Activated naive CD8-positive, alpha-beta T cell treated with anti-CD3 and anti-CD28 coated beads, Interleukin-2, amount 10 ng/mL, durations not matched to agents 7 days and 5 days (primary cell): Measurements from ENCODE around the gene RPL38. TPM values are rescaled to one million over a fixed set of nuclear protein-coding genes. Genes with fewer than 3 reads are reported as not detected.
"Not testable (repeated sequence)": the region's sequence is repeated elsewhere in the genome, so short reads cannot be mapped to it uniquely, and the experiment has no call there.

Source experiments
- ATAC-seq: fragments of 150-1000 bp; cut with Tn5 transposase; one replicate; pipeline ENCODE4 v1.10.0; 2021; ENCODE audit warnings: low read depth, moderate library complexity
- POLR2A ChIA-PET: fragments of 350-600 bp; sonication (Branson Sonifier 250); formaldehyde crosslinking; loops from one replicate; lab custom pipeline; 2021; ENCODE audit warnings: antibody characterized with exemption; lab: Charles Lee
- DNase-seq: peaks from one replicate; pipeline ENCODE4 v3.0.0; 2021
- H3K27ac Mint-ChIP-seq: one replicate; pipeline ENCODE4 v1.8.0; 2022; ENCODE audit warnings: mild to moderate bottlenecking, mixed read lengths
- H3K27me3 Mint-ChIP-seq: one replicate; pipeline ENCODE4 v1.8.0; 2022; ENCODE audit warnings: mild to moderate bottlenecking, moderate library complexity, mixed read lengths
- H3K36me3 Mint-ChIP-seq: one replicate; pipeline ENCODE4 v1.8.0; 2021; ENCODE audit warnings: mild to moderate bottlenecking, mixed read lengths
- H3K4me1 Mint-ChIP-seq: one replicate; pipeline ENCODE4 v1.8.0; 2021; ENCODE audit warnings: mixed read lengths
- H3K4me3 Mint-ChIP-seq: one replicate; pipeline ENCODE4 v1.8.0; 2022; ENCODE audit warnings: mild to moderate bottlenecking, moderate library complexity, mixed read lengths
- H3K9me3 Mint-ChIP-seq: one replicate; pipeline ENCODE4 v1.8.0; 2021; ENCODE audit warnings: mixed read lengths
- total RNA-seq, 2 experiments: library from RNA; stranded (reverse); gene quantifications; one replicate each; pipeline ENCODE4 v1.2.3, GENCODE V29; 2021

Gene RPL38
- total RNA-seq, 2 experiments from 2014 or later: 1,138 to 1,179 TPM

- Mint-ChIP-seq H3K36me3 (no peaks in the 10 kb centered on the region), H3K4me3 (no peak overlapping the region), H3K9me3 (no peaks in the 10 kb centered on the region), H3K4me1 (no peaks in the 10 kb centered on the region), H3K27ac (no peak overlapping the region), H3K27me3 (peaks cover 38% of the 10 kb centered on the region)
- ATAC-seq (no peak), DNase-seq (no peak)
- POLR2A ChIA-PET: no interaction called here
Measured at GRCh38 chr17:74170924-74171323, 32.6 kb upstream of the RPL38 start.

DNA sequence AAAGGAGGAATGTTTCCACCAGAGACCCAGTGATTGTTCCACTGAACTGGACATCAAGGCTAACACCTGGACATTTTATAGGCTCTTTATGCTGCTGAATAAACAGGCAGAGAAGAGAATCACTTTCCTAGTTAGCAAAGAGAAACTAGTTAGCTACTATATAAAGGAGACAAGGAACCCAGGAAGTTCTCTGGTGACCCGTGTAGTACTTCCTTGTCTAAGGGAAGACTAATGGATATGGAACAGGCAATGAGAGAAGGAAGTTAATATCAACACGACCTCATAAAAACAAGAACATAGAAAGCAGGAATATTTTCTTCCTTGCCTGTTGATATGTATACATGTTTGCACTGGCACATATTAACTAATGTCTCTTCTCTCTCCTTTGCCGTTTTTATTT is 30.8 kb upstream of the RPL38 start:
- Mint-ChIP-seq H3K4me3 (no peak overlapping the region), H3K27me3 (peaks cover 36% of the 10 kb centered on the region), H3K27ac (no peak overlapping the region), H3K9me3 (no peaks in the 10 kb centered on the region), H3K36me3 (no peaks in the 10 kb centered on the region), H3K4me1 (no peaks in the 10 kb centered on the region)
- POLR2A ChIA-PET: no interaction called here
- no peak for ATAC-seq
- DNase-seq: no peak

- peak; percentile 55 for DNase-seq
- peak; percentile 66 for ATAC-seq
- Mint-ChIP-seq H3K27me3 (peaks cover 26% of the 10 kb centered on the region), H3K4me1 (no peaks in the 10 kb centered on the region), H3K36me3 (no peaks in the 10 kb centered on the region), H3K4me3 (no peak overlapping the region), H3K27ac (no peak overlapping the region), H3K9me3 (no peaks in the 10 kb centered on the region)
- POLR2A ChIA-PET: no interaction called here
Measured at GRCh38 chr17:74176546-74177001, 26.9 kb upstream of the RPL38 start.

GRCh38 chr17:74177018-74177450 is 26.4 kb upstream of the RPL38 start:
- Mint-ChIP-seq H3K27ac (no peak overlapping the region), H3K36me3 (no peaks in the 10 kb centered on the region), H3K27me3 (peaks cover 29% of the 10 kb centered on the region), H3K9me3 (no peaks in the 10 kb centered on the region), H3K4me3 (no peak overlapping the region), H3K4me1 (no peaks in the 10 kb centered on the region)
- ATAC-seq (no peak), DNase-seq (no peak)
- POLR2A ChIA-PET: no interaction called here

GRCh38 chr17:74179576-74179975 is 23.9 kb upstream of the RPL38 start:
- no peak for ATAC-seq
- peaks cover 17% of the 10 kb centered on the region for H3K27me3 Mint-ChIP-seq
- DNase-seq: no peak
- H3K4me3 Mint-ChIP-seq: no peak overlapping the region
- H3K4me1 Mint-ChIP-seq: no peaks in the 10 kb centered on the region
- no peaks in the 10 kb centered on the region for H3K9me3 Mint-ChIP-seq
- no peak overlapping the region for H3K27ac Mint-ChIP-seq
- POLR2A ChIA-PET: no interaction called here
- no peaks in the 10 kb centered on the region for H3K36me3 Mint-ChIP-seq

GRCh38 chr17:74180336-74180735 is 23.1 kb upstream of the RPL38 start:
- no peaks in the 10 kb centered on the region for H3K9me3 Mint-ChIP-seq
- no peaks in the 10 kb centered on the region for H3K36me3 Mint-ChIP-seq
- H3K4me3 Mint-ChIP-seq: no peak overlapping the region
- H3K4me1 Mint-ChIP-seq: no peaks in the 10 kb centered on the region
- peaks cover 10% of the 10 kb centered on the region for H3K27me3 Mint-ChIP-seq
- ATAC-seq (no peak), DNase-seq (peak; percentile 19)
- no peak overlapping the region for H3K27ac Mint-ChIP-seq
- POLR2A ChIA-PET: no interaction called here

DNA sequence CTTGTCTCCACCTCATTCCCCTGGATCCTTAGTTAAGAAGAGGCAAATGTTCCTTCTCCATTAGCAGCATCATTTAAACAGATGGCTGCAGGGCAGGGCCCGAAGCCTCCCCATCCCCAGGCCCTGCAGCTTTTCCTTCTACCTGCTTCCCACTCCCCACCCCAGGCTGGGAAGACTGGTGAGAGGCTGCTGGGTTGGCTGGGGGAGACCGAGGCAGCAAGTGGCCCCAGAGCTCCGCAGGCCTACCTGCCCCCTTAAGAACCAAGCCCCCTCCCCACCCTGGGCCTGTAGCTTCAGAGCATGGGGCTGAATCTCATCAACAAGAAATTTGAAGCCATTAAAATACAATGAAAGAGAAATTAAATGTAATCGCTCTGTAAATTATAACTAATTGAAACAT is 22.1 kb upstream of the RPL38 start:
- DNase-seq: no peak
- POLR2A ChIA-PET: no interaction called here
- no peaks in the 10 kb centered on the region for H3K36me3 Mint-ChIP-seq
- H3K27ac Mint-ChIP-seq: no peak overlapping the region
- no peaks in the 10 kb centered on the region for H3K9me3 Mint-ChIP-seq
- peaks cover 10% of the 10 kb centered on the region for H3K27me3 Mint-ChIP-seq
- no peaks in the 10 kb centered on the region for H3K4me1 Mint-ChIP-seq
- no peak overlapping the region for H3K4me3 Mint-ChIP-seq
- no peak for ATAC-seq

DNA sequence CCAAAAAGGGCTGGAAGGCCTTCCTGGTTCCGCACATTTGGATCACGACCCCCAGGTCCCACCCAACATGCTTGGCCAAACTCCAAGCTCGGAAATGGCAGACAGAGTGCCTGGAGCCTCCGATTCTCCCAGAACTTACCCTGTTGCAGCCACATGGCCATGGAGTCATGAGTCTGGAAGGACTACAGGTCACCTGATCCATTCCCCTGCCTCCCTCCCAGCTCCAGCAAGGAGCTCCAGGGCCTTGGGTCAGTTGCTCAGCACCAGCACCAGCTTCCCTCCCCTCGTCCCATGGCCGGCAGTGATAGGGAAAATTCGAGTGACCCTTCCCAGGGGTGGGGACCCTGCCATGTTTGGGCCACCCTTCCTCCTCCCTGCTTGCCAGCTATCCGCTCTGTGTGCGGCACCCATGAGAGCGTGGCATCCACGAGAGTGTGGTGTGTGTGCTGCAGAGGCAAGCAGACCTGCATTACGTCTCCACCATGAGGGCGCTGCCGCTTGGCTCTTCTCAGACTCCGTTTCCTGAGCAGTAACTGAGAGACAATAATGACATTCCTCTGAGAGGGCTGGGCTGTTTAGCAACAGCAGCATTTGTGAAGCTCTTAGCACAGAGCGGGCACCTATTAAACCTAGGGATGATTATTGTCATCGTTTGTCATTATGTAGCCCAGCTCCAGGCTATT is 21.3 kb upstream of the RPL38 start:
- POLR2A ChIA-PET: no interaction called here
- no peak for ATAC-seq
- no peak overlapping the region for H3K27ac Mint-ChIP-seq

GRCh38 chr17:74183411-74183810 is 20.1 kb upstream of the RPL38 start:
- ATAC-seq: no peak
- POLR2A ChIA-PET: no interaction called here

More for the DNA sequence above, 21.3 kb upstream of the RPL38 start:
- Mint-ChIP-seq H3K4me1 (no peaks in the 10 kb centered on the region), H3K9me3 (no peaks in the 10 kb centered on the region), H3K36me3 (no peaks in the 10 kb centered on the region), H3K27me3 (peaks cover 4% of the 10 kb centered on the region), H3K4me3 (no peak overlapping the region)
- no peak for DNase-seq

DNA sequence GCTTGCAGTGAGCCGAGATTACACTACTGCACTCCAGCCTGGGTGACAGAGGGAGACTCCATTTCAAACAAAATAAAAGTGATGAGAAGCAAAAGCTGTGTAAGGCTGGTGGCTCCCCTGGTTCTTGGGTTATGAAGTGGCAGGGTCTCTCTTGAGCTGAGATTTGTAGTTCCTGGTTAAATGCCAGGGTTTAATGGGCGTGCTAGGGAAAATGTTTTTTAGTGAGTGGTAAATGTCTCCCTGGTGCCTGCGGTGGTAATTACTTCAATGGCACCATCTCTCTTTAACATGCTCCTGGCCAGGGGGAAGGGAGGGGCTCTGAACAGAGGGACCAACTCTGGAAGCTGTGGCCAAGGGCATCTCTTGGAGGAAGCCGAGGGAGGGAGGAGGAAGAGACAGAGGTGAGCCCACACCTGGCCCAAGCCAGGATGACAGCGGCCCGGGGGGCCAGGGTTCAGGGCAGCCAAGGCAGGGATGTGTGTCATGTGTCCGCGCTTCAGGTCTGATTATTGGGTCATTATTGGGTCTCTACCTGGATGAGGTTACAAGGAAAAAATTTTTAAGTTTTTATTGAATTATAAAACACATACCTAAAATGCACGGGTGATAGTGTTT is 17.8 kb upstream of the RPL38 start:
- no peaks in the 10 kb centered on the region for H3K36me3 Mint-ChIP-seq
- POLR2A ChIA-PET: no interaction called here

More at GRCh38 chr17:74183411-74183810, 20.1 kb upstream of the RPL38 start:
- Mint-ChIP-seq H3K9me3 (no peaks in the 10 kb centered on the region), H3K27me3 (peaks cover 4% of the 10 kb centered on the region), H3K36me3 (no peaks in the 10 kb centered on the region), H3K4me1 (no peaks in the 10 kb centered on the region), H3K27ac (no peak overlapping the region), H3K4me3 (no peak overlapping the region)
- DNase-seq: no peak

DNA sequence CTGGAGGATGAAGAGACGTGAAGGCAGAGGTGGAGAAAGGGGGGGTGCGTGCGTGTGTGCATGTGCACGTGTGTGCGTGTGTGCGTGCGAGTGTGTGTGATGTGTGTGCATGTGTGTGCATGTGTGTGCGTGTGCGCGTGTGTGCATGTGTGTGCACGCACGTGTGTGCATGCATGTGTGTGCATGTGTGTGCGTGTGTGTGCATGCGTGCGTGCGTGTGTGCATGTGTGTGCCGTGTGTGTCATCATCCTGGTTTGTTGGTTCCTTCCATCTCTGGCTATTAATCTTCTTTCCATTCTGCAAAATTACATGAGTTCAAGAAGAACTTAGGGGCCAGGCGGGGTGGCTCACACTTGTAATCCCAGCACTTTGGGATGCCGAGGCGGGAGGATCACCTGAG is 17.0 kb upstream of the RPL38 start:
- DNase-seq (no peak), ATAC-seq (no peak)
- Mint-ChIP-seq H3K27ac (no peak overlapping the region), H3K9me3 (peaks cover 2% of the 10 kb centered on the region), H3K27me3 (peaks cover 4% of the 10 kb centered on the region), H3K36me3 (no peaks in the 10 kb centered on the region), H3K4me3 (no peak overlapping the region), H3K4me1 (peaks cover 2% of the 10 kb centered on the region)
- POLR2A ChIA-PET: no interaction called here

More for the DNA sequence above, 17.8 kb upstream of the RPL38 start:
- ATAC-seq (no peak), DNase-seq (no peak)
- H3K4me3 Mint-ChIP-seq: no peak overlapping the region
- H3K27me3 Mint-ChIP-seq: peaks cover 4% of the 10 kb centered on the region
- peaks cover 2% of the 10 kb centered on the region for H3K9me3 Mint-ChIP-seq
- H3K27ac Mint-ChIP-seq: no peak overlapping the region
- peaks cover 2% of the 10 kb centered on the region for H3K4me1 Mint-ChIP-seq

DNA sequence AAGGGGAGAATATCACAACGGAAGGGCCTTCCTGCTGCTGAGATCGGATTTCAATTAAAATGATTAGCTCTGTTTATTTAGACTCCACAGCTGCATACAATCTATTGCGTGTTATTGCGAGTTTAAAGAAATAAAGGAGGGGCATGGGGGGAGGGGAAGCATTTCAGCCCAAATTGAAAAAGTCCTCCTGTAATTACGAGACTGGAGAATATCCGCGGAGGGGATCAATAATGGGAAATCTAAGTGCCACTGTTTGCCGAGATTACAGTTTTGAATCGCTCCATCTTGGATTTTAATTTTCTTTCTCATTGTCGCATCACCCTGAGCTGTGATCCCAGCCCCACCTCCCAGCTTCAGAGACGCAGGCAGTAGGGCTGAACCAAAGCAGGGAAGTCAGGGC is 15.7 kb upstream of the RPL38 start:
- Mint-ChIP-seq H3K9me3 (peaks cover 2% of the 10 kb centered on the region), H3K27ac (no peak overlapping the region), H3K4me3 (no peak overlapping the region), H3K36me3 (no peaks in the 10 kb centered on the region), H3K4me1 (peaks cover 2% of the 10 kb centered on the region), H3K27me3 (peaks cover 3% of the 10 kb centered on the region)
- ATAC-seq (no peak), DNase-seq (no peak)
- POLR2A ChIA-PET: no interaction called here

- H3K36me3 Mint-ChIP-seq, H3K27ac Mint-ChIP-seq, H3K4me1 Mint-ChIP-seq, POLR2A ChIA-PET, H3K4me3 Mint-ChIP-seq, DNase-seq, ATAC-seq, H3K27me3 Mint-ChIP-seq, H3K9me3 Mint-ChIP-seq: not testable (repeated sequence)
Measured at GRCh38 chr17:74188687-74189086, 14.8 kb upstream of the RPL38 start.

DNA sequence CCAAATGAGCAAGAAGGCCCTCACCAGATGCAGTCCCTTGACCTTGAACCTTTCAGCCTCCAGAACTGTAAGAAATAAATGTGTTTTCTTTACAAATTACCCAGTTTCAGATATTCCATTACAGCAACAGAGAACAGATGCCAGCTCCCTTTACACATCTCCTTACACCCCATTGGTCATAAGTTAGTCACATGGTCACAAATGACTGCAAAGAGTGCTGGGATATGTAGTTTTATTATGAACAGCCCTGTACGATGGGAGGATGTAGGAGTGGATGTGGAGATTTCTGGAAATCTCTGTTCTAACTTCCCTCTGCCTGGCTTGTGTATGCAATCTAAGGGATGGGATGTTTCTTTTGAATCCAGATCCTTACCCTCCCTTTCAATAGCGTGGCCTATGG is 13.3 kb upstream of the RPL38 start:
- Mint-ChIP-seq H3K9me3 (peaks cover 2% of the 10 kb centered on the region), H3K4me3 (no peak overlapping the region), H3K4me1 (peaks cover 11% of the 10 kb centered on the region), H3K27ac (no peak overlapping the region), H3K36me3 (no peaks in the 10 kb centered on the region), H3K27me3 (peaks cover 7% of the 10 kb centered on the region)
- POLR2A ChIA-PET: no interaction called here
- ATAC-seq (peak; percentile 42), DNase-seq (no peak)
